GM12878 (cell line): ENCODE measurements around the gene PIP5KL1.

ENCODE experiments used
- ESRRA ChIP-seq: IDR thresholded peaks from 2 replicates; pipeline ENCODE4 v1.6.1; 2012; ENCODE audit warnings: mild to moderate bottlenecking, low read length, improper control_type of control experiment
- GATAD2B ChIP-seq: fragments of 450-650 bp; conservative IDR thresholded peaks from 2 replicates; pipeline ENCODE4 v1.6.1; 2017; ENCODE audit warnings: low read depth, mild to moderate bottlenecking, moderate library complexity
- SRF ChIP-seq, 2 experiments: IDR thresholded peaks; 2 replicates each; pipeline ENCODE4 v1.6.1; 2011; ENCODE audit warnings: low read depth in 2 of 2, low read length in 2 of 2, mild to moderate bottlenecking in 1 of 2, moderate library complexity in 1 of 2
- TF ChIP-seq, protein P1 (sequence below), 3 experiments: IDR thresholded peaks in 2 of 3; conservative IDR thresholded peaks in 1 of 3; 2 replicates each; pipeline ENCODE4 v1.5.1; 2011; ENCODE audit warnings: low read depth in 3 of 3, low read length in 3 of 3, mild to moderate bottlenecking in 3 of 3, control low read depth in 2 of 3, moderate library complexity in 2 of 3, inconsistent platforms in 1 of 3, mixed read lengths in 1 of 3; ENCODE audit not compliant: control insufficient read depth in 2 of 3, insufficient read depth in 1 of 3; ENCODE audit errors: extremely low read depth in 1 of 3

- no peak for TF ChIP-seq SRF (IDR thresholded peaks at IDR 0.05; ENCODE audit: low read depth in 2 of 2, low read length in 2 of 2)
- TF ChIP-seq, protein P1, sequence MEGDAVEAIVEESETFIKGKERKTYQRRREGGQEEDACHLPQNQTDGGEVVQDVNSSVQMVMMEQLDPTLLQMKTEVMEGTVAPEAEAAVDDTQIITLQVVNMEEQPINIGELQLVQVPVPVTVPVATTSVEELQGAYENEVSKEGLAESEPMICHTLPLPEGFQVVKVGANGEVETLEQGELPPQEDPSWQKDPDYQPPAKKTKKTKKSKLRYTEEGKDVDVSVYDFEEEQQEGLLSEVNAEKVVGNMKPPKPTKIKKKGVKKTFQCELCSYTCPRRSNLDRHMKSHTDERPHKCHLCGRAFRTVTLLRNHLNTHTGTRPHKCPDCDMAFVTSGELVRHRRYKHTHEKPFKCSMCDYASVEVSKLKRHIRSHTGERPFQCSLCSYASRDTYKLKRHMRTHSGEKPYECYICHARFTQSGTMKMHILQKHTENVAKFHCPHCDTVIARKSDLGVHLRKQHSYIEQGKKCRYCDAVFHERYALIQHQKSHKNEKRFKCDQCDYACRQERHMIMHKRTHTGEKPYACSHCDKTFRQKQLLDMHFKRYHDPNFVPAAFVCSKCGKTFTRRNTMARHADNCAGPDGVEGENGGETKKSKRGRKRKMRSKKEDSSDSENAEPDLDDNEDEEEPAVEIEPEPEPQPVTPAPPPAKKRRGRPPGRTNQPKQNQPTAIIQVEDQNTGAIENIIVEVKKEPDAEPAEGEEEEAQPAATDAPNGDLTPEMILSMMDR (IDR thresholded peaks at IDR 0.05 in 2 of 3, conservative IDR thresholded peaks at IDR 0.05 in 1 of 3; ENCODE audit: control insufficient read depth in 2 of 3, extremely low read depth in 1 of 3, insufficient read depth in 1 of 3, low read depth in 3 of 3, low read length in 3 of 3) = no peak
- TF ChIP-seq GATAD2B = no peak
- no peak for TF ChIP-seq ESRRA
These were observed 37.2 kb downstream of the PIP5KL1 start for GRCh38 chr9:127893392-127893791.
